Tibial artery (tissue), 4 donors: Measurements from ENCODE around the gene ATRNL1.
"Not testable (repeated sequence)": the region's sequence is repeated elsewhere in the genome, so short reads cannot be mapped to it uniquely, and the experiment has no call there.

Experiments used
- DNase-seq, 2 donors: peaks; one replicate each; pipeline ENCODE4 v3.0.0-alpha.2; 2019
- H3K27ac ChIP-seq, 2 donors: fragments of 200-600 bp; sonication (generic) in 1 of 2; 1 replicate in 1 of 2; 2 replicates in 1 of 2; pipeline ENCODE4 v1.5.1; 2018 to 2019; ENCODE audit warnings: mild to moderate bottlenecking in 1 of 2
- H3K27me3 ChIP-seq, 2 donors: fragments of 200-600 bp; sonication (generic) in 1 of 2; one replicate each; pipeline versions ENCODE4 v1.5.1 to v1.6.0; 2016 to 2019
- H3K36me3 ChIP-seq, 3 donors: fragments of 200-600 bp; sonication (generic) in 2 of 3; one replicate each; pipeline ENCODE4 v1.5.1; 2016 to 2019; ENCODE audit warnings: mild to moderate bottlenecking in 2 of 3
- H3K4me1 ChIP-seq, 4 donors: fragments of 200-600 bp; sonication (generic) in 2 of 4; 1 replicate in 3 of 4; 2 replicates in 1 of 4; pipeline ENCODE4 v1.5.1; 2016 to 2019
- H3K4me3 ChIP-seq, 2 donors: fragments of 200-600 bp; sonication (generic) in 1 of 2; 1 replicate in 1 of 2; 2 replicates in 1 of 2; pipeline ENCODE4 v1.5.1; 2018 to 2019; ENCODE audit warnings: mild to moderate bottlenecking in 2 of 2
- H3K9me3 ChIP-seq, 3 donors: fragments of 200-600 bp; sonication (generic) in 1 of 3; one replicate each; pipeline ENCODE4 v1.5.1; 2016 to 2019
- CTCF ChIP-seq, 2 experiments: fragments of 200-600 bp in 1 of 2; fragments of 450-650 bp in 1 of 2; IDR thresholded peaks; one replicate each; pipeline ENCODE4 v1.5.1; 2017 to 2019; ENCODE audit warnings: antibody characterized with exemption in 2 of 2, mild to moderate bottlenecking in 1 of 2, moderate library complexity in 1 of 2
- intact Hi-C: fragments of 100-400 bp; cut with DNase I; formaldehyde crosslinking; loops from one replicate; pipeline ENCODE4 v1.15.0; 2023; ENCODE audit warnings: low total_unique reads

The ATRNL1 gene

GRCh38 chr10:115827231-115828009 lies 734.3 kb downstream of the ATRNL1 start:
- peaks cover 0 to 5% (median 0%) of the 10 kb centered on the region in 4 donors for H3K4me1 ChIP-seq
- H3K27ac ChIP-seq = no peak overlapping the region
- H3K9me3 ChIP-seq = no peaks in the 10 kb centered on the region
- no peaks in the 10 kb centered on the region for H3K27me3 ChIP-seq
- no peak for TF ChIP-seq CTCF (IDR thresholded peaks at IDR 0.05)
- intact Hi-C loops = no loop called here
- H3K4me3 ChIP-seq = no peak overlapping the region
- no peaks in the 10 kb centered on the region for H3K36me3 ChIP-seq
- no peak for DNase-seq

- H3K36me3 ChIP-seq, H3K27ac ChIP-seq, H3K4me3 ChIP-seq, H3K4me1 ChIP-seq, DNase-seq, H3K9me3 ChIP-seq, H3K27me3 ChIP-seq, intact Hi-C loops: not testable (repeated sequence)
These were observed 735.0 kb downstream of the ATRNL1 start for GRCh38 chr10:115828182-115828581.

DNA sequence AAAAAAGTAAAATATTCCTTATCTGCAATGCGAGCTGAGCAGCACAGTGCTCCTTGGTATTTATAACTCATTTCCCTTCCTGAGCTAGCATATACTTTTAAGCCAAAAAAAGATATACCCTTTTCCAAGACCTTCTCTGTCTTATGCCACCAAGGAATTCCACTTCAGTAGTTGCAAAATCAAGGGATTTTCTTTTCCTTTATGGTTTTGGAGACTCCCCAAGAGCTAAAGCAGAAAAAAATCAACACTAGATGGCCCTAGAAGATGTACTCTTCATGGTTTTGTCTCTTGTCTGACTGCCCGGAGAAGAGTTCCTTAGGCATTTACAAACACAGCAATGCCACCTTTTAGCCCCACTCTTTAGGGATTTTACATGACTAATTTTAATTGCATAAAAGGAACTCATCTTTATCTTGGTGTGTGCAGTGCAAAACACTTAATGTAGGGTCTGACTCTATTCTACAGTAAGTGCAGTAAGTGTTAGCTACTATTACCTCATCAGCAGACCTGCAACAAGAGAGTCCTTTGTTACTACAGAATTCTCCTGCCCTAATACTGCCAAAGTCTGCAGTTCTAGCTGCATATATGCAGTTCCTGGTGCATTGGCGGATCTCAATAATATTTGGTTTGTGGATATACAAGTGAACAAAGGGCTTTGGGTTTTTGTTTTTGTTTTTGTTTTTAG lies 736.5 kb downstream of the ATRNL1 start:
- Histone ChIP-seq H3K36me3 (no peaks in the 10 kb centered on the region), H3K27me3 (no peaks in the 10 kb centered on the region), H3K4me3 (no peak overlapping the region), H3K27ac (no peak overlapping the region), H3K9me3 (no peaks in the 10 kb centered on the region), H3K4me1 (peaks cover 0 to 5% (median 0%) of the 10 kb centered on the region in 4 donors)
- intact Hi-C loops = no loop called here
- no peak for DNase-seq
- no peak for TF ChIP-seq CTCF (IDR thresholded peaks at IDR 0.05)

- Histone ChIP-seq H3K4me1 (peaks cover 0 to 5% (median 0%) of the 10 kb centered on the region in 4 donors), H3K4me3 (no peak overlapping the region), H3K27ac (no peak overlapping the region), H3K36me3 (no peaks in the 10 kb centered on the region), H3K27me3 (no peaks in the 10 kb centered on the region), H3K9me3 (no peaks in the 10 kb centered on the region)
- TF ChIP-seq CTCF (IDR thresholded peaks at IDR 0.05) = no peak
- intact Hi-C loops = no loop called here
- DNase-seq = no peak
These were observed 737.3 kb downstream of the ATRNL1 start for GRCh38 chr10:115830265-115830970.

DNA sequence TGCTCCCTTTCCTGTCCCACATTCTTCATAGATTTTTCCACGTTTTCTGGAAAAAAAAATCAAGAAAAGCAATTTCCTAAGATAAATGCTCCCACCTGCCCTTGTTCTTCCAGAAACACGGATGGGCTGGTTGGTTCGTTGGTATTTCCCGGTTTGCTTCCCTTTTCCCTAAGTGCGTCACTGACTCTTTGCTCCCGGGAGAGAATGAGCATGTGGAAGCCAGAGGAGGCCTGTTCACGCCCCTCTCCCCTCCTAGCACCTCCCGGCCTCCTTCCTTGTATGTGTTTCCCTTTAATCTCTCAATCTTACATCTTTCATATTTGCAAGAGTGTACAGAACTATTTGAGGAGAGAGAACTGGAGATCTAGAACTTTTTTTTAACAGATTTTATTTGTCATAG lies 737.9 kb downstream of the ATRNL1 start:
- Histone ChIP-seq H3K9me3 (no peaks in the 10 kb centered on the region), H3K36me3 (no peaks in the 10 kb centered on the region), H3K4me1 (peaks cover 0 to 5% (median 0%) of the 10 kb centered on the region in 4 donors), H3K4me3 (no peak overlapping the region), H3K27me3 (no peaks in the 10 kb centered on the region), H3K27ac (no peak overlapping the region)
- no peak for TF ChIP-seq CTCF (IDR thresholded peaks at IDR 0.05)
- no peak for DNase-seq
- intact Hi-C loops = no loop called here

- no peak for TF ChIP-seq CTCF (IDR thresholded peaks at IDR 0.05)
- DNase-seq = no peak
- H3K27ac ChIP-seq = no peak overlapping the region
- no peaks in the 10 kb centered on the region for H3K36me3 ChIP-seq
- intact Hi-C loops = no loop called here
- peaks cover 0 to 5% (median 0%) of the 10 kb centered on the region in 4 donors for H3K4me1 ChIP-seq
- H3K4me3 ChIP-seq = no peak overlapping the region
- no peaks in the 10 kb centered on the region for H3K9me3 ChIP-seq
- no peaks in the 10 kb centered on the region for H3K27me3 ChIP-seq
These were observed 740.0 kb downstream of the ATRNL1 start for GRCh38 chr10:115833119-115833518.
